Astrocyte (in vitro differentiated cells and primary cell): Measurements from ENCODE around the gene DNAAF8.

ENCODE experiments used
- CTCF ChIP-seq: IDR thresholded peaks from 2 replicates; pipeline ENCODE4 v1.5.1; 2011; ENCODE audit warnings: low read depth, mild to moderate bottlenecking, inconsistent platforms, low read length, moderate library complexity; ENCODE audit not compliant: insufficient read depth
- EZH2 ChIP-seq: IDR thresholded peaks from 2 replicates; pipeline ENCODE4 v1.6.1; 2012; ENCODE audit warnings: mild to moderate bottlenecking, low read length, inconsistent platforms; ENCODE audit not compliant: insufficient read depth

DNA sequence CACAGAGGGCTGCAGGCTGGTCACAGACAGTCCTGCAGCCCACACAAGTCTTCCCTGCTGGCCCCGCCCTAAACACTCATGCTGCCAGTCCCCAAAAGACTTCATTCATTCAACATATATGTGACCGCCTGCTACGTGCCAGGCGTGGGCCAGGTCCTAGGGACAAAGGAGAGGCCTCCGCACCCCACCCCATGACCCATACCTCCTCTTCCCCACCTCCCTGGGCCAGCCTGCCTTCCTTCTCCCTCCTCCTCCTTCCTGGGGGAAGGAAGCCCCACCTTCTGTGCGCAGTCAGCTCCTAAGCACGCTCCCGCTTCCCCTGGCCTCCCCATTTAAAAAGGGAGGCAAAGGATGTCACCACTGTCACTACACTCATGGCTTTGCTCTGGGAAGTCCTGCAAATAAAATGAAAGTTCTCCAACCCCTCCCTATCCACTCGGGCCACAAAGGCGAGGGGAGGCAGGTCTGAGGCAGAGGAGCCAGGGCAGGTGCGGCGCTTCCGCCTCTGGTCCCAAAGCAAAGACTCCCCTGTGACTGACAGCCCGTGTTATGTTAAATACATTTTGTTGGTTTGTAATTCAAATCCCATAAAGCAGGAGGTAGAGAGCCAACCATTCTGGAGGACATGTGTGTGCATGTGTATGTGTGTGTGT, 9.0 kb downstream of the DNAAF8 start:
- no peak for TF ChIP-seq CTCF
- TF ChIP-seq EZH2, result no peak
